A673 (cell line): Measurements from ENCODE around the gene GPX4. TPM values are rescaled to one million over a fixed set of nuclear protein-coding genes. Genes with fewer than 3 reads are reported as not detected.

Experiments
- BruUV-seq: library from RNA; stranded (reverse); fragments of 400-500 nt; replicated peaks from 2 replicates; lab custom pipeline; 2021; lab: Mats Ljungman, UMichigan
- CTCF ChIA-PET: fragments of 300-600 bp; sonication (Branson Sonifier 250); formaldehyde crosslinking; loops from one replicate; lab custom pipeline; 2022; ENCODE audit warnings: antibody characterized with exemption; lab: Charles Lee
- POLR2A ChIA-PET: fragments of 300-600 bp; sonication (Branson Sonifier 250); formaldehyde crosslinking; loops from one replicate; lab custom pipeline; 2022; ENCODE audit warnings: antibody characterized with exemption; ENCODE audit not compliant: low non-redundant PET; lab: Charles Lee
- DNase-seq: peaks from one replicate; pipeline ENCODE4 v3.0.0-alpha.2; 2015; ENCODE audit warnings: low spot score
- H3K27ac ChIP-seq: fragments of 200-600 bp; sonication (generic); 2 replicates; pipeline ENCODE4 v1.5.1; 2016; ENCODE audit warnings: mixed run types, low read depth, mild to moderate bottlenecking, mixed read lengths, antibody characterized with exemption, low read length; ENCODE audit not compliant: poor library complexity, severe bottlenecking
- H3K27me3 ChIP-seq: fragments of 200-600 bp; sonication (generic); replicated peaks from 2 replicates; pipeline ENCODE4 v1.6.1; 2017; ENCODE audit warnings: mixed run types, low read depth, mild to moderate bottlenecking, mixed read lengths, antibody characterized with exemption, low read length; ENCODE audit not compliant: insufficient read depth, poor library complexity
- H3K36me3 ChIP-seq: fragments of 200-600 bp; sonication (generic); 2 replicates; pipeline ENCODE4 v1.6.1; 2016; ENCODE audit warnings: mixed run types, mild to moderate bottlenecking, mixed read lengths, antibody characterized with exemption, low read length; ENCODE audit not compliant: insufficient read depth, poor library complexity, severe bottlenecking
- H3K4me1 ChIP-seq: fragments of 200-600 bp; sonication (generic); 2 replicates; pipeline ENCODE4 v1.6.1; 2017; ENCODE audit warnings: mixed run types, mild to moderate bottlenecking, mixed read lengths, antibody characterized with exemption, low read length; ENCODE audit not compliant: insufficient read depth, poor library complexity, severe bottlenecking
- H3K4me3 ChIP-seq: fragments of 200-600 bp; sonication (generic); 2 replicates; pipeline ENCODE4 v1.5.1; 2016; ENCODE audit warnings: low read depth, mixed run types, mild to moderate bottlenecking, mixed read lengths, low read length; ENCODE audit not compliant: poor library complexity, severe bottlenecking
- H3K9me3 ChIP-seq: fragments of 200-600 bp; sonication (generic); 2 replicates; pipeline ENCODE4 v1.6.1; 2016; ENCODE audit warnings: mixed run types, low read depth, mild to moderate bottlenecking, mixed read lengths, antibody characterized with exemption, low read length; ENCODE audit not compliant: poor library complexity, severe bottlenecking
- CTCF ChIP-seq: fragments of 300-800, 200-600 bp; sonication (generic); conservative IDR thresholded peaks from 2 replicates; pipeline ENCODE4 v1.5.1; 2017; ENCODE audit warnings: low read depth, mild to moderate bottlenecking, antibody characterized with exemption, low read length, moderate library complexity, mixed read lengths
- EZH2 ChIP-seq: fragments of 200-600 bp; sonication (generic); IDR thresholded peaks from 2 replicates; pipeline ENCODE4 v1.6.1; 2017; ENCODE audit warnings: borderline replicate concordance, low read depth, mild to moderate bottlenecking, mixed read lengths, antibody characterized with exemption, low read length; ENCODE audit not compliant: poor library complexity, severe bottlenecking
- intact Hi-C: fragments of 100-400 bp; cut with micrococcal nuclease; formaldehyde crosslinking; loops from one replicate; pipeline ENCODE4 v1.10.0; 2022; ENCODE audit not compliant: unreplicated experiment
- total RNA-seq: library from RNA; stranded (reverse); gene quantifications from 2 replicates; pipeline ENCODE4 v1.2.3, GENCODE V29; 2021

Gene GPX4
- total RNA-seq, 1 experiment from 2014 or later = 368 TPM

GRCh38 chr19:1130771-1131717 lies 27.2 kb downstream of the GPX4 start:
- POLR2A ChIA-PET = no interaction called here
- H3K27ac ChIP-seq = peak overlapping the region; percentile 87

GRCh38 chr19:1131718-1132551 lies 28.1 kb downstream of the GPX4 start:
- H3K27ac ChIP-seq = peak overlapping the region; percentile 87
- H3K27me3 ChIP-seq = no peaks in the 10 kb centered on the region
- TF ChIP-seq CTCF = no peak
- no peak for TF ChIP-seq EZH2
- BruUV-seq = no TSS peak
- ChIA-PET POLR2A (interaction anchor here (0.6 kb wide), 1 partner anchor 38 kb away, joined by 6 read pairs; no protein-coding TSS in a partner anchor), CTCF (interaction anchor here (0.5 to 0.6 kb wide), 3 partner anchors 61 to 114 kb away, joined by 3 to 5 read pairs (median 3); no protein-coding TSS in a partner anchor)
- H3K4me3 ChIP-seq = peak overlapping the region; percentile 49
- H3K36me3 ChIP-seq = peaks cover 6% of the 10 kb centered on the region
- H3K4me1 ChIP-seq = peaks cover 18% of the 10 kb centered on the region
- peak; percentile 83 for DNase-seq
- H3K9me3 ChIP-seq = no peaks in the 10 kb centered on the region
- intact Hi-C loops = no loop called here

More at GRCh38 chr19:1130771-1131717, 27.2 kb downstream of the GPX4 start:
- DNase-seq = no peak
- Histone ChIP-seq H3K27me3 (no peaks in the 10 kb centered on the region), H3K36me3 (peaks cover 6% of the 10 kb centered on the region), H3K4me1 (peaks cover 24% of the 10 kb centered on the region), H3K4me3 (peak overlapping the region; percentile 49), H3K9me3 (no peaks in the 10 kb centered on the region)
- TF ChIP-seq EZH2 = no peak
- no peak for TF ChIP-seq CTCF
- no TSS peak for BruUV-seq
- intact Hi-C loops = no loop called here
- CTCF ChIA-PET = interaction anchor here (0.6 kb wide), 2 partner anchors 56 to 115 kb away, joined by 4 to 5 read pairs; no protein-coding TSS in a partner anchor
